Activated T-cell treated with anti-CD3 and anti-CD28 coated beads, Interleukin-2, amount 50 U/mL, for 4 hours (primary cell): ENCODE data around the gene SEPHS2. TPM values are rescaled to one million over a fixed set of nuclear protein-coding genes. Genes with fewer than 3 reads are reported as not detected.

Source experiments
- ATAC-seq, 2 donors: fragments of 200-7000 bp; cut with Tn5 transposase; one replicate each; pipeline ENCODE4 v1.10.0; 2021
- DNase-seq: peaks from one replicate; pipeline ENCODE4 v3.0.0-alpha.2; 2020
- H3K27me3 Mint-ChIP-seq: one replicate; pipeline ENCODE4 v1.8.0; 2021; ENCODE audit warnings: low read depth, mixed read lengths
- H3K36me3 Mint-ChIP-seq: one replicate; pipeline ENCODE4 v1.8.0; 2022; ENCODE audit warnings: mixed read lengths; ENCODE audit not compliant: insufficient read depth
- H3K4me1 Mint-ChIP-seq: one replicate; pipeline ENCODE4 v1.8.0; 2021; ENCODE audit warnings: low read depth, mixed read lengths
- H3K4me3 Mint-ChIP-seq: one replicate; pipeline ENCODE4 v1.8.0; 2021; ENCODE audit warnings: mild to moderate bottlenecking, moderate library complexity, mixed read lengths
- H3K9me3 Mint-ChIP-seq: one replicate; pipeline ENCODE4 v1.8.0; 2021; ENCODE audit warnings: mixed read lengths
- total RNA-seq, 3 donors: library from RNA; stranded (reverse); gene quantifications; one replicate each; pipeline ENCODE4 v1.2.1, GENCODE V29; 2021

SEPHS2 gene
- total RNA-seq, 3 donors from 2014 or later, result 64.5 to 69.1 (median 67.1) TPM

GRCh38 chr16:30429418-30429677, 16.3 kb downstream of the SEPHS2 start:
- no peak overlapping the region for H3K4me3 Mint-ChIP-seq
- DNase-seq (no peak), ATAC-seq (no peak)
- no peaks in the 10 kb centered on the region for H3K9me3 Mint-ChIP-seq
- H3K27me3 Mint-ChIP-seq, result no peaks in the 10 kb centered on the region
- peaks cover 16% of the 10 kb centered on the region for H3K36me3 Mint-ChIP-seq
- H3K4me1 Mint-ChIP-seq, result peaks cover 15% of the 10 kb centered on the region

DNA sequence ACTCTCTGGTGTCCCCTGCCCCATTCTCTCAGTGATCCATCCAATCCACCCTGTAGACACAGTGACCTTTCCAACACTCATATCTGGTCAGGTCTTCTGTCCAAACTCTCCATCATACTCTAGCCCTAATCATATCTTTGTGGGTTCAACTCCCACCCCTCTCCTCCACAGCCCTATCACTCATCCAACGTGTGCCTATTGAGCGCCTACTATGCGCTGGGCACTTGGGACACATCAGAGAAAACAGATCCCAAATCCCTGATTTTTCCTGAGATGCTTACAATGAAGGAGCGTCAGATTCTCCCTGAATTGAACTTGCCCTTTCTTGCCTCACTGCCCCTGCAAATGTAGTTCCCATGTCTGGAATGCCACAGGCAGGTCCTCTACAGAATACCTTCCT, 17.6 kb downstream of the SEPHS2 start:
- Mint-ChIP-seq H3K27me3 (no peaks in the 10 kb centered on the region), H3K36me3 (peaks cover 25% of the 10 kb centered on the region), H3K9me3 (no peaks in the 10 kb centered on the region), H3K4me1 (peaks cover 8% of the 10 kb centered on the region), H3K4me3 (no peak overlapping the region)
- DNase-seq (no peak), ATAC-seq (no peak)

DNA sequence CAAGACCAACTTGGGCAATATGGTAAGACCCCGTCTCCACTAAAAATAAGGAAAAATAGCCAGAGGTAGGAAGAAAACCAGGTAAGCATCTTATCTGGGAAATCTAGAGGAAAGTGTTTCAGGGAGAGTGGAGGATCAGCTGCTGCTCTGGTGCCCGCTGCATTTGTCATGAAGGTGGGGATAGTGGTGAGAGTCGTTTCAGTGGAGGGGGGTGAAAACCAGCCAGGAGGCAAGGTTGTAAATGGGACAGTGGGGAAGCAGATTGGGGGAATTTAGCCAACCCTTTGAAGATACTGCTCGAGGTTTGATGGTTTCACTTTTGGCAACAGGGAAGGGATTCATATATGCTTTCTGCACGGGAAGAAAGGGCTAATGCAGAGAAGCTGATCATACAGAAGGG, 24.7 kb downstream of the SEPHS2 start:
- Mint-ChIP-seq H3K4me1 (peaks cover 16% of the 10 kb centered on the region), H3K27me3 (no peaks in the 10 kb centered on the region), H3K9me3 (no peaks in the 10 kb centered on the region), H3K4me3 (no peak overlapping the region), H3K36me3 (peaks cover 35% of the 10 kb centered on the region)
- DNase-seq (no peak), ATAC-seq (no peak)

GRCh38 chr16:30418350-30419181, 27.1 kb downstream of the SEPHS2 start:
- no peak for DNase-seq
- H3K27me3 Mint-ChIP-seq, result no peaks in the 10 kb centered on the region
- H3K36me3 Mint-ChIP-seq, result peaks cover 29% of the 10 kb centered on the region
- H3K4me3 Mint-ChIP-seq, result peak overlapping the region; percentile 65
- ATAC-seq, result no peak
- H3K4me1 Mint-ChIP-seq, result peaks cover 19% of the 10 kb centered on the region
- H3K9me3 Mint-ChIP-seq, result no peaks in the 10 kb centered on the region

DNA sequence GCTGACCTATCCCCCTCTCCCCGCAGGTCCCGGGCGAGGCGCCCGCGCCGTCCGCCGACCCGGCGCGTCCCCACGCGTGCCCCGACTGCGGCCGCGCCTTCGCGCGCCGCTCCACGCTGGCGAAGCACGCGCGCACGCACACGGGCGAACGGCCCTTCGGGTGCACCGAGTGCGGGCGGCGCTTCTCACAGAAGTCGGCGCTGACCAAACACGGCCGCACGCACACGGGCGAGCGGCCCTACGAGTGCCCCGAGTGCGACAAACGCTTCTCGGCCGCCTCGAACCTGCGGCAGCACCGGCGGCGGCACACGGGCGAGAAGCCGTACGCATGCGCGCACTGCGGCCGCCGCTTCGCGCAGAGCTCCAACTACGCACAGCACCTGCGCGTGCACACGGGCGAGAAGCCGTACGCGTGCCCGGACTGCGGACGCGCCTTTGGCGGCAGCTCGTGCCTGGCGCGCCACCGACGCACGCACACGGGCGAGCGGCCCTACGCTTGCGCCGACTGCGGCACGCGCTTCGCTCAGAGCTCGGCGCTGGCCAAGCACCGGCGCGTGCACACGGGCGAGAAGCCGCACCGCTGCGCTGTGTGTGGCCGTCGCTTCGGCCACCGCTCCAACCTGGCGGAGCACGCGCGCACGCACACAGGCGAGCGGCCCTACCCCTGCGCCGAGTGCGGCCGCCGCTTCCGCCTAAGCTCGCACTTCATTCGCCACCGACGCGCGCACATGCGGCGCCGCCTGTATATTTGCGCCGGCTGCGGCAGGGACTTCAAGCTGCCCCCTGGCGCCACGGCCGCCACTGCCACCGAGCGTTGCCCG, 27.9 kb downstream of the SEPHS2 start:
- Mint-ChIP-seq H3K4me3 (peak overlapping the region; percentile 65), H3K9me3 (no peaks in the 10 kb centered on the region), H3K27me3 (no peaks in the 10 kb centered on the region), H3K36me3 (peaks cover 28% of the 10 kb centered on the region), H3K4me1 (peaks cover 19% of the 10 kb centered on the region)
- ATAC-seq (peak; percentile 83 to 92), DNase-seq (peak; percentile 84)

GRCh38 chr16:30416624-30417528, 28.8 kb downstream of the SEPHS2 start:
- Mint-ChIP-seq H3K4me1 (peaks cover 23% of the 10 kb centered on the region), H3K4me3 (peak overlapping the region; percentile 57), H3K36me3 (peaks cover 29% of the 10 kb centered on the region), H3K9me3 (no peaks in the 10 kb centered on the region), H3K27me3 (no peaks in the 10 kb centered on the region)
- no peak for ATAC-seq
- DNase-seq, result no peak

- DNase-seq (no peak), ATAC-seq (no peak)
- Mint-ChIP-seq H3K4me3 (no peak overlapping the region), H3K4me1 (peaks cover 23% of the 10 kb centered on the region), H3K36me3 (peaks cover 24% of the 10 kb centered on the region), H3K9me3 (no peaks in the 10 kb centered on the region), H3K27me3 (no peaks in the 10 kb centered on the region)
These were observed 29.5 kb downstream of the SEPHS2 start for GRCh38 chr16:30416047-30416603.

GRCh38 chr16:30414159-30414558, 31.5 kb downstream of the SEPHS2 start:
- ATAC-seq, result no peak
- no peak overlapping the region for H3K4me3 Mint-ChIP-seq
- H3K27me3 Mint-ChIP-seq, result no peaks in the 10 kb centered on the region
- no peak for DNase-seq
- peaks cover 16% of the 10 kb centered on the region for H3K36me3 Mint-ChIP-seq
- no peaks in the 10 kb centered on the region for H3K9me3 Mint-ChIP-seq
- H3K4me1 Mint-ChIP-seq, result peaks cover 30% of the 10 kb centered on the region

DNA sequence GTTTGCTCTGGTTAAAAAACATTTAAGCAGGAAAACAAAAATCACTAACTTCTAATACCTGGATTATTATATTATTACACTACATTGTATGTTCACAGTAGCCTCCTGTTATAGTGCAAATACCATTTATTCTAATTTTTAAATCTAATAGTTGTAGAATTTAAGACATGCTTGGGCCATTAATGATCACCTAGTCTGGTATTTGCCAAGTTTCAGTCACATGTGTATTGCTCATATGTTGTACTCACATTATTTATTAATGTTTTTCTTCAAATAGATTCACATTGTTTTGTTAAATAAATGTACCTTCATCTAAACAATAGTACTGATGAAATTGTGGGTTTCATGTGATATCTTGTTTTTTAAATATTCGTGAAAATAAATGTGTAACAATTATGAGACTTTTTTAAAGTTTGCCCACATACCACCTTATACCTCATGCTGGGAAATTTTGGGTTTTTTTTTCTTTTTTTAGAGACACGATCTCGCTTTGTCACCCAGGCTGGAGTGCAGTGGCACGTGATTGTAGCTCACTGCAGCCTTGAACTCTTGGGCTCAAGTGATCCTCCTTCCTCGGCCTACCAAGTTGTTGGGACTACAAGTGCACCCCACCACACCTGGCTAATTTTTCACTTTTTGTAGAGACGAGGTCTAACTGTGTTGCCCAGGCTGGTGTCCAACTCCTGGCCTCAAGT, 32.4 kb downstream of the SEPHS2 start:
- no peak for ATAC-seq
- H3K4me1 Mint-ChIP-seq, result peaks cover 32% of the 10 kb centered on the region
- no peaks in the 10 kb centered on the region for H3K9me3 Mint-ChIP-seq
- H3K27me3 Mint-ChIP-seq, result no peaks in the 10 kb centered on the region
- H3K36me3 Mint-ChIP-seq, result peaks cover 16% of the 10 kb centered on the region
- DNase-seq, result no peak
- no peak overlapping the region for H3K4me3 Mint-ChIP-seq

- peaks cover 11% of the 10 kb centered on the region for H3K36me3 Mint-ChIP-seq
- no peaks in the 10 kb centered on the region for H3K9me3 Mint-ChIP-seq
- H3K4me3 Mint-ChIP-seq, result peak overlapping the region; percentile 88
- DNase-seq (peak; percentile 95), ATAC-seq (peak; percentile 48 to 51)
- H3K4me1 Mint-ChIP-seq, result peaks cover 24% of the 10 kb centered on the region
- no peaks in the 10 kb centered on the region for H3K27me3 Mint-ChIP-seq
These were observed 36.3 kb downstream of the SEPHS2 start for GRCh38 chr16:30409125-30410060.

- ATAC-seq (no peak), DNase-seq (no peak)
- peaks cover 24% of the 10 kb centered on the region for H3K4me1 Mint-ChIP-seq
- peak overlapping the region; percentile 88 for H3K4me3 Mint-ChIP-seq
- no peaks in the 10 kb centered on the region for H3K9me3 Mint-ChIP-seq
- no peaks in the 10 kb centered on the region for H3K27me3 Mint-ChIP-seq
- peaks cover 6% of the 10 kb centered on the region for H3K36me3 Mint-ChIP-seq
These were observed 37.7 kb downstream of the SEPHS2 start for GRCh38 chr16:30407804-30408534.

- peaks cover 24% of the 10 kb centered on the region for H3K4me1 Mint-ChIP-seq
- H3K27me3 Mint-ChIP-seq, result no peaks in the 10 kb centered on the region
- H3K9me3 Mint-ChIP-seq, result no peaks in the 10 kb centered on the region
- ATAC-seq (peak; percentile 88 to 90), DNase-seq (peak; percentile 86)
- peak within 1 kb of the TSS; percentile 88 for H3K4me3 Mint-ChIP-seq
- H3K36me3 Mint-ChIP-seq, result peaks cover 6% of the 10 kb centered on the region
These were observed 38.4 kb downstream of the SEPHS2 start, which contains the start of gene ZNF771 for GRCh38 chr16:30407102-30407803. TSS of gene ZNF771 (plus strand) at chr16:30407606. CDS start at chr16:30408054, 448 bp downstream.
